Breast epithelium (tissue), 3 donors: ENCODE results near the gene FAM20C.

ENCODE experiments used
- CTCF ChIP-seq, 3 donors: fragments of 450-650 bp; IDR thresholded peaks; one replicate each; pipeline ENCODE4 v1.5.1; 2016 to 2017; ENCODE audit warnings: antibody characterized with exemption in 3 of 3, mild to moderate bottlenecking in 3 of 3, moderate library complexity in 3 of 3
- POLR2A ChIP-seq: fragments of 450-650 bp; IDR thresholded peaks from one replicate; pipeline ENCODE4 v1.6.1; 2016; ENCODE audit warnings: antibody characterized with exemption, mild to moderate bottlenecking, moderate library complexity

- TF ChIP-seq CTCF (IDR thresholded peaks at IDR 0.05), result no peak
- TF ChIP-seq POLR2A, result no peak
Measured at GRCh38 chr7:295155-296154, 103.1 kb downstream of the FAM20C start.
